Measurements from ENCODE around the gene JAKMIP3. TPM values are rescaled to one million over a fixed set of nuclear protein-coding genes. Genes with fewer than 3 reads are reported as not detected.

The JAKMIP3 gene
- total RNA-seq, 4 donors from 2014 or later: 0.42 to 0.98 (median 0.67) TPM

GRCh38 chr10:132057191-132057681 lies 8.5 kb upstream of the JAKMIP3 start:
- H3K27ac ChIP-seq: no peak overlapping the region
- 80 to 86% methylated on average over 21 of the region's 21 CpGs for WGBS, 2 donors
- H3K4me3 ChIP-seq: no peak overlapping the region
- DNase-seq (ENCODE audit: low spot score in 2 of 2): no peak
- no peaks in the 10 kb centered on the region for H3K27me3 ChIP-seq
- H3K36me3 ChIP-seq: no peaks in the 10 kb centered on the region
- no peak for TF ChIP-seq EP300 (IDR thresholded peaks at IDR 0.05)
- no peak for TF ChIP-seq POLR2A (IDR thresholded peaks at IDR 0.05)
- TF ChIP-seq, protein P1, sequence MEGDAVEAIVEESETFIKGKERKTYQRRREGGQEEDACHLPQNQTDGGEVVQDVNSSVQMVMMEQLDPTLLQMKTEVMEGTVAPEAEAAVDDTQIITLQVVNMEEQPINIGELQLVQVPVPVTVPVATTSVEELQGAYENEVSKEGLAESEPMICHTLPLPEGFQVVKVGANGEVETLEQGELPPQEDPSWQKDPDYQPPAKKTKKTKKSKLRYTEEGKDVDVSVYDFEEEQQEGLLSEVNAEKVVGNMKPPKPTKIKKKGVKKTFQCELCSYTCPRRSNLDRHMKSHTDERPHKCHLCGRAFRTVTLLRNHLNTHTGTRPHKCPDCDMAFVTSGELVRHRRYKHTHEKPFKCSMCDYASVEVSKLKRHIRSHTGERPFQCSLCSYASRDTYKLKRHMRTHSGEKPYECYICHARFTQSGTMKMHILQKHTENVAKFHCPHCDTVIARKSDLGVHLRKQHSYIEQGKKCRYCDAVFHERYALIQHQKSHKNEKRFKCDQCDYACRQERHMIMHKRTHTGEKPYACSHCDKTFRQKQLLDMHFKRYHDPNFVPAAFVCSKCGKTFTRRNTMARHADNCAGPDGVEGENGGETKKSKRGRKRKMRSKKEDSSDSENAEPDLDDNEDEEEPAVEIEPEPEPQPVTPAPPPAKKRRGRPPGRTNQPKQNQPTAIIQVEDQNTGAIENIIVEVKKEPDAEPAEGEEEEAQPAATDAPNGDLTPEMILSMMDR (IDR thresholded peaks at IDR 0.05): no peak
- no peaks in the 10 kb centered on the region for H3K4me1 ChIP-seq
- H3K9me3 ChIP-seq: peaks cover 0 to 17% (median 5%) of the 10 kb centered on the region in 4 donors

DNA sequence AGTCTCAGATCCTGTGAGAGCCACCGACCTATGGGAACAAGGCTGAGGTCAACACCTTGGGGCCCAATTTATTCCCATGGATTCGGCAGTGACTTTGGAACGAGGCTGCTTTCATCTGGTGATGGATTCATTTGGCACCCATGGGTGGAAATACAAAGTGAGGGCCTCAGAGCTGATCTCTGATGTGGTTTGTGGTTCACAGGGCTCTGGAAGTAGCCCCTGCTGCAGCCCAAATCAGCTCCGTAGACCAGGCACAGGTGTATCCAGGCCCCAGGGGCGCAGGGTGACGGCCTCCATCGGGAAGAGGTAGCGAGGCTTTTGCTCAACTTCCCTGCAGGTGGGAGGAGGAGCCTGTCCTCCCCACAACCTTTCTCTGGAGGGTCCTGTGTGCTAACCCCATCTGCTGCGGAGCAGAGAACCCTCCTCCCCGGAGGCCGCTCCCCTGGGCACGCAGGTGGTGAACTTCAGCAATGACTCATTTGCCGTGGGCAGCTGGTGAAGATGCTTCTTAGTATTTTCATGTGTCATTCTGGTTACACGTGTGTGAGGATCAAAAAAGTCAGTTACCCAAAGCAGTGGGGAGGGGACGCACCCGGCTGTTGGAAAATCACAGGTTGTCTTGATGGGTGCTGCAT lies 7.5 kb upstream of the JAKMIP3 start:
- TF ChIP-seq EP300 (IDR thresholded peaks at IDR 0.05) (no peak), POLR2A (IDR thresholded peaks at IDR 0.05) (no peak)
- TF ChIP-seq, protein P1 (IDR thresholded peaks at IDR 0.05): no peak
- WGBS, 2 donors: 73 to 78% methylated on average over 13 to 16 of the region's 16 CpGs
- H3K4me3 ChIP-seq: no peak overlapping the region
- H3K36me3 ChIP-seq: no peaks in the 10 kb centered on the region
- no peak for DNase-seq (ENCODE audit: low spot score in 2 of 2)
- H3K9me3 ChIP-seq: peaks cover 0 to 8% (median 0%) of the 10 kb centered on the region in 4 donors
- no peaks in the 10 kb centered on the region for H3K27me3 ChIP-seq
- H3K27ac ChIP-seq: no peak overlapping the region
- H3K4me1 ChIP-seq: no peaks in the 10 kb centered on the region

GRCh38 chr10:132058793-132059759 lies 6.7 kb upstream of the JAKMIP3 start:
- TF ChIP-seq EP300 (IDR thresholded peaks at IDR 0.05) (no peak), POLR2A (IDR thresholded peaks at IDR 0.05) (no peak)
- TF ChIP-seq, protein P1 (IDR thresholded peaks at IDR 0.05): no peak
- no peak for DNase-seq (ENCODE audit: low spot score in 2 of 2)
- no peaks in the 10 kb centered on the region for H3K4me1 ChIP-seq
- H3K9me3 ChIP-seq: peaks cover 0 to 4% (median 0%) of the 10 kb centered on the region in 4 donors
- no peak overlapping the region for H3K27ac ChIP-seq
- no peak overlapping the region for H3K4me3 ChIP-seq
- no peaks in the 10 kb centered on the region for H3K36me3 ChIP-seq
- H3K27me3 ChIP-seq: no peaks in the 10 kb centered on the region
- 82 to 83% methylated on average over 39 to 41 of the region's 42 CpGs for WGBS, 2 donors

GRCh38 chr10:132059760-132060508 lies 5.8 kb upstream of the JAKMIP3 start:
- no peak for DNase-seq (ENCODE audit: low spot score in 2 of 2)
- TF ChIP-seq POLR2A (IDR thresholded peaks at IDR 0.05) (no peak), EP300 (IDR thresholded peaks at IDR 0.05) (no peak)
- TF ChIP-seq, protein P1 (IDR thresholded peaks at IDR 0.05): no peak
- Histone ChIP-seq H3K4me3 (no peak overlapping the region), H3K27ac (no peak overlapping the region), H3K36me3 (no peaks in the 10 kb centered on the region), H3K27me3 (no peaks in the 10 kb centered on the region), H3K9me3 (no peaks in the 10 kb centered on the region), H3K4me1 (no peaks in the 10 kb centered on the region)
- 32 to 46% methylated on average over 12 of the region's 12 CpGs for WGBS, 2 donors
